Suprapubic skin (tissue), 4 donors: ENCODE measurements around the gene C6orf47. TPM values are rescaled to one million over a fixed set of nuclear protein-coding genes. Genes with fewer than 3 reads are reported as not detected.

Experiments
- DNase-seq, 2 donors: peaks; one replicate each; pipeline ENCODE4 v3.0.0-alpha.2; 2019; ENCODE audit warnings: low spot score in 2 of 2
- H3K27ac ChIP-seq: fragments of 200-600 bp; sonication (generic); one replicate; pipeline ENCODE4 v1.5.1; 2019
- H3K27me3 ChIP-seq: fragments of 200-600 bp; sonication (generic); one replicate; pipeline ENCODE4 v1.5.1; 2019
- H3K36me3 ChIP-seq: fragments of 200-600 bp; sonication (generic); one replicate; pipeline ENCODE4 v1.5.1; 2019
- H3K4me1 ChIP-seq: fragments of 200-600 bp; sonication (generic); one replicate; pipeline ENCODE4 v1.5.1; 2019
- H3K4me3 ChIP-seq: fragments of 200-600 bp; sonication (generic); one replicate; pipeline ENCODE4 v1.5.1; 2019; ENCODE audit warnings: mild to moderate bottlenecking
- H3K9me3 ChIP-seq: fragments of 200-600 bp; sonication (generic); one replicate; pipeline ENCODE4 v1.5.1; 2019
- EP300 ChIP-seq: sonication (generic); formaldehyde crosslinking; IDR thresholded peaks from one replicate; pipeline ENCODE4 v1.6.1; 2017; ENCODE audit warnings: antibody characterized with exemption
- POLR2A ChIP-seq, 2 donors: fragments of 450-650 bp; IDR thresholded peaks; one replicate each; pipeline ENCODE4 v1.6.1; 2017; ENCODE audit warnings: antibody characterized with exemption in 2 of 2, mild to moderate bottlenecking in 2 of 2, moderate library complexity in 2 of 2
- POLR2AphosphoS5 ChIP-seq, 3 donors: sonication (generic); formaldehyde crosslinking; IDR thresholded peaks; one replicate each; pipeline ENCODE4 v1.6.1; 2017; ENCODE audit warnings: antibody characterized with exemption in 3 of 3
- WGBS: methylation state at CpG from one replicate; pipeline ENCODE4 v1.1.5; 2018; 5-methylcytosine and 5-hydroxymethylcytosine counted together
- total RNA-seq, 4 donors: library from RNA; depleted of rRNA; stranded (reverse); fragments of >200 nt; gene quantifications; one replicate each; pipeline ENCODE4 v1.1.0, GENCODE V29; 2016
- TF ChIP-seq, protein P1 (sequence below), 2 donors: fragments of 200-600 bp in 1 of 2; fragments of 450-650 bp in 1 of 2; sonication (generic) in 1 of 2; IDR thresholded peaks; one replicate each; pipeline ENCODE4 v1.5.1; 2016 to 2019; ENCODE audit warnings: antibody characterized with exemption in 2 of 2, mild to moderate bottlenecking in 1 of 2, moderate library complexity in 1 of 2

Gene C6orf47
- total RNA-seq, 4 donors from 2014 or later, result 31.6 to 41.0 (median 38.1) TPM

DNA sequence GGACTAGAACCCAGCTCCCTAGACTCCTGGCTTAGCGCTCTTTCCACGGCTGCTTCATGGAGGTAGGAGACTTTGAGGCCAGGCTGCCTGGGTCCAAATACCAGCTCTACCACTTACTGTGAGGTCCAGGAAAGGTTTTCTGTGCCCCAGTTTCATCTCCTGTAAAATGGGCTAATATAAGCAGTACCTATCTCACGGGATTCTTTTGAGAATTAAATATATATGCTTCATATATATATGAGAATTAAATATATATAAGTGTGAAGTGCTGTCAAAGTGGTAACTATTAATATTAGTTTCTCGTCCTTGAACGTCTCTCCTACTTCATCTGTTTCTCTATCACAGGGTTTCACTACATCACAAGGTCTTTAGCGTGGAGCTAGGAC, 30.5 kb upstream of the C6orf47 start:
- DNase-seq, result no peak
- Histone ChIP-seq H3K27ac (no peak overlapping the region), H3K4me3 (no peak overlapping the region), H3K9me3 (no peaks in the 10 kb centered on the region), H3K27me3 (no peaks in the 10 kb centered on the region), H3K36me3 (peaks cover 98% of the 10 kb centered on the region), H3K4me1 (no peaks in the 10 kb centered on the region)
- TF ChIP-seq POLR2A (IDR thresholded peaks at IDR 0.05) (no peak), POLR2AphosphoS5 (IDR thresholded peaks at IDR 0.05) (no peak), EP300 (no peak)
- TF ChIP-seq, protein P1, sequence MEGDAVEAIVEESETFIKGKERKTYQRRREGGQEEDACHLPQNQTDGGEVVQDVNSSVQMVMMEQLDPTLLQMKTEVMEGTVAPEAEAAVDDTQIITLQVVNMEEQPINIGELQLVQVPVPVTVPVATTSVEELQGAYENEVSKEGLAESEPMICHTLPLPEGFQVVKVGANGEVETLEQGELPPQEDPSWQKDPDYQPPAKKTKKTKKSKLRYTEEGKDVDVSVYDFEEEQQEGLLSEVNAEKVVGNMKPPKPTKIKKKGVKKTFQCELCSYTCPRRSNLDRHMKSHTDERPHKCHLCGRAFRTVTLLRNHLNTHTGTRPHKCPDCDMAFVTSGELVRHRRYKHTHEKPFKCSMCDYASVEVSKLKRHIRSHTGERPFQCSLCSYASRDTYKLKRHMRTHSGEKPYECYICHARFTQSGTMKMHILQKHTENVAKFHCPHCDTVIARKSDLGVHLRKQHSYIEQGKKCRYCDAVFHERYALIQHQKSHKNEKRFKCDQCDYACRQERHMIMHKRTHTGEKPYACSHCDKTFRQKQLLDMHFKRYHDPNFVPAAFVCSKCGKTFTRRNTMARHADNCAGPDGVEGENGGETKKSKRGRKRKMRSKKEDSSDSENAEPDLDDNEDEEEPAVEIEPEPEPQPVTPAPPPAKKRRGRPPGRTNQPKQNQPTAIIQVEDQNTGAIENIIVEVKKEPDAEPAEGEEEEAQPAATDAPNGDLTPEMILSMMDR (IDR thresholded peaks at IDR 0.05), result no peak
- WGBS, result 94% methylated on average over 6 of the region's 6 CpGs

DNA sequence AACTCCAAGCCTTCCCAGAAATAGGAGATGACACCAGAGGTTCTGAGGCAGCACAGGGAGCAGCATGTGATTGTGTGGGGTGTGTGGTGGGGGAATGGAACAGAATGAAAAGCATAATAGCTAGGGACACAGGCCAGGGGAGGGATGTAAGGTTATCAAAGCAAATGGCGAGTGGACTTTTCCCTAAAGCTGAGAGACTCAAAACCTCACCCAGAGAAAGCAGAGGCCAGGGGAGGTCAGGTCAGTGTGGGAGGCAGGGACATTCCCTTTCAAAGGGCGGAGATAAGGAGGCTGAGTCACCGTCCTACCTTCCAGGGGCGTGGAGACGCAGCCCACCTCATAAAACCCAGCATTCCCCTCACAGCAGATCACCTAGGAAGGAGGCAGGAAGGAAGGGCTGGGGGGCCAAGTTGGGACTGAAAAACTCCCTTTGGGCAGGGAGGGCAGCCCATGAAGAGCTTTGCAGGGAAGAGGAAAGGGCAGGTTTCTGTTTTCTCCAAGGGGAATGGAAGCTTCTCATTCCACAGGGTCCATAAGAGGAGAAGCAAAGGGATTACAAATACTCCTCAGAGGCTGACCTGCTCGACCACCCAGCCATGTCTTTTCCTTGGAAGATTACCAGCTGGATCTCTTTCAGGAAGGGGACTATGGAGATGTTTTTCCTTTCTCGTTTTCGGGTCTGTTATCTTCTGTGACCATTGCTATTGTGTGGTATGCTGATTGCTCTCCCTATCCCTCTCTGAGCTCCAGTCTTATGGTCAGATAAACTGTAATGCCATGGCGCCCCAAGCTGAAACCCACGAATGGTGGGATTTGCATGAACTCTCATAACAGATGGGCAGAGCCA, 29.9 kb upstream of the C6orf47 start:
- Histone ChIP-seq H3K4me3 (no peak overlapping the region), H3K4me1 (no peaks in the 10 kb centered on the region), H3K27ac (no peak overlapping the region), H3K9me3 (no peaks in the 10 kb centered on the region), H3K36me3 (peaks cover 99% of the 10 kb centered on the region), H3K27me3 (no peaks in the 10 kb centered on the region)
- no peak for TF ChIP-seq POLR2A (IDR thresholded peaks at IDR 0.05)
- TF ChIP-seq POLR2AphosphoS5 (IDR thresholded peaks at IDR 0.05), result no peak
- no peak for TF ChIP-seq EP300
- TF ChIP-seq, protein P1 (IDR thresholded peaks at IDR 0.05), result no peak
- 65% methylated on average over 10 of the region's 10 CpGs for WGBS
- DNase-seq, result no peak

DNA sequence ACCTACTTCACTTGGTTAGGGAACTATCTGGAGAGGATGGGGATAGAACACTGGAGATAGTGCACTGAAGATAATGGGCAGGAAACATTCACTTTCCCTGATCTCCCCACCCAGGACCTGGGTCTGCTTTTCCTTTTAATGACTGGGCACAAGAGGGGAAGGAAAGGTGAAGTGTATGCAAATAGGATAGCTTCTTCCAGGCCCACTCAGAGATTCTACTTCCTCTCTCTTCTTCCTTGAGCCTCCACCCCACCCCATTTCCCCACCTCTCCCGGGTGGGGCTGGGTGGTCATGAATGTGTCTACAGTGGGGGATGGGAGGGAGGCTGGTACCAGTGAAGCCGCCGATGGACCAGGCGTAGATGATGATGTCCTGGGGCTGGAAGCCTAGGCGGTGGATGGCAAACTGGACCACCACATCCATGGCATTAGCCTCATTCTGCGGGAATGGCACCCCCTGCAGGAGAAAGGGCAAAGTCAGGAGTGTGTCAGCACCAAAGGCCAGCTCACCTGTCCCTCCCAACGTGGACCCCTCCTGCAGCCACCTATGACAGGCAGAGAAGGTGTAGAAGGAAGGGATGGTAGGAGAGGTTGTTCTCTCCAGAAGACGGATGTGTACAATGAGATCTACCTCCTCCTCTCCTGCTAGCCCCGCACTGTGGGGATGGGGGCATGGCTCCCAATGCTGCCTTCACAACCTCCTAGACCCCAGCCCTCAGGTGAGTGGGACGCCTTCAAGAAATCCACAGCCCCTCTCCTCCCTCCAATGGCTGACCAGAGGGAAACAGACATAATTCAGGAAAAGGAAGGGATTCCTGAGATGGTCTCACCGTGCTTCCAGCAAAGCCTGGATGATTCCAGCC, 28.9 kb upstream of the C6orf47 start:
- Histone ChIP-seq H3K4me3 (no peak overlapping the region), H3K27me3 (no peaks in the 10 kb centered on the region), H3K9me3 (no peaks in the 10 kb centered on the region), H3K4me1 (no peaks in the 10 kb centered on the region), H3K36me3 (peaks cover 90% of the 10 kb centered on the region), H3K27ac (no peak overlapping the region)
- whole genome bisulfite sequencing, result 67% methylated on average over 8 of the region's 11 CpGs
- TF ChIP-seq EP300 (no peak), POLR2AphosphoS5 (IDR thresholded peaks at IDR 0.05) (no peak)
- TF ChIP-seq, protein P1 (IDR thresholded peaks at IDR 0.05), result no peak
- DNase-seq, result no peak

DNA sequence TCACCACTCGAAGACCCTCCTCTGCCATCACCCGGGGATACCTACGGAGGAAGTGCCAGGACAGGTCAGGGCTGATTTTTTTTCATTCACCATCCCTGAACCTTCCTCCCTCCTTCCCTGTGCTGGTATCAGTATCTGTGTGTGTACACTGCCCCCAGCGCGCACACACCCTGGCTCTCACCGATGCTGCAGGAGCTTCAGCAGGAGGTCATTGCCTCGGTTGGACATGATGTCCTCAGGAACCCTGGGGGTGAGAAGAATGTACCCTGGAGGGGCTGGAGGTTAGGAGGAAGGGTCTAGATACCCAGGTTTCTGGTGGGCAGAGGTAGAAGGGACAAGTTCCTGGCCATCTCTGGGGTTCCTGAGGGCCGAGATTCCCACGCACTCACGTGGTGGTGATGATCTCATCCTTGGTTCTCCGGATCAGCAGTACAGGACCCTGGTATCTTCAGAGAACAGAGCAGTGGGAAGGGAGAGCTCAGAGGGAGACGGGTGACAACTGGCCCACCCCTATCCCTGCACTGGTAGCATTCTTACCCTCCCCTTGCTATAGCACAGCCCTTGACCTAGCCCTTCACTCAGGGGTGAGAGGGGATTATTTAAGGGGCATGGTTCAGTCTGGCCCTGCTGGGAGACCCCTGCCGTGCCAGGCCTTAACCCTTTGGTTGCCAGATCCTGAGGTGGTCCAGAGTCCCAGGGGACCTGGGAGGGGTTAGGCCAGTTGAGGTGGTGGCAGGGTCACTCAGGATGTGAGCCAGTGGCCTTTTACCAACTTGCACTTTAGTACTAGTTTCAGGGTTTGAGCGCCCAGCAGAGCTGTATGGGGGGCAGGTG, 27.5 kb upstream of the C6orf47 start:
- Histone ChIP-seq H3K9me3 (no peaks in the 10 kb centered on the region), H3K4me1 (peaks cover 2% of the 10 kb centered on the region), H3K27ac (no peak overlapping the region), H3K36me3 (peaks cover 76% of the 10 kb centered on the region), H3K27me3 (no peaks in the 10 kb centered on the region), H3K4me3 (no peak overlapping the region)
- DNase-seq, result no peak
- WGBS, result 81% methylated on average over 13 of the region's 14 CpGs
- TF ChIP-seq POLR2A (IDR thresholded peaks at IDR 0.05) (no peak), POLR2AphosphoS5 (IDR thresholded peaks at IDR 0.05) (no peak), EP300 (no peak)
- TF ChIP-seq, protein P1 (IDR thresholded peaks at IDR 0.05), result no peak
